ENCODE measurements around the gene TCF7L2. TPM values are rescaled to one million over a fixed set of nuclear protein-coding genes. Genes with fewer than 3 reads are reported as not detected.

Gene TCF7L2
- total RNA-seq, 2 experiments from 2014 or later, result 1.3 to 8.5 TPM

DNA sequence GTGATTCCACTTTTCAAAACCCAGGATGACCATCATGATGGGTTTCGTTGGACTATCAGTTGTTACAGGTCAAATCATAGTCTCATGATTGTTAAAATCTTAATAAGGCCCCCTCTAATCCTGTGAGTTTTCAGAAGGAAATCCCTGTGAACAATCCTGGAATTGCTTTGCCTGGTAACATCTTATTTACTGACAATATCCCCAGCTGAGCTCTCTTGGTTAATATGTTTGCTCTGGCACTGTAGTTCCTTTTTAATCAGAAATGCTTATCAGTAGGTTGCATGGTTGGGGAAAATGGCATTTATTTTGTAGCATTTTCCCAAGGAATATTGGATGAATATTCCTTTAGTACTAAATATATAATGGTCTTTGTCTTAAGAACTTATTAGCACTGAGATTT lies 163.9 kb downstream of the TCF7L2 start:
- no peaks in the 10 kb centered on the region for H4K20me1 ChIP-seq (ENCODE audit: insufficient read depth, low read length)
- no peak overlapping the region for H2AFZ ChIP-seq (ENCODE audit: low read length)
- TF ChIP-seq, protein P1, sequence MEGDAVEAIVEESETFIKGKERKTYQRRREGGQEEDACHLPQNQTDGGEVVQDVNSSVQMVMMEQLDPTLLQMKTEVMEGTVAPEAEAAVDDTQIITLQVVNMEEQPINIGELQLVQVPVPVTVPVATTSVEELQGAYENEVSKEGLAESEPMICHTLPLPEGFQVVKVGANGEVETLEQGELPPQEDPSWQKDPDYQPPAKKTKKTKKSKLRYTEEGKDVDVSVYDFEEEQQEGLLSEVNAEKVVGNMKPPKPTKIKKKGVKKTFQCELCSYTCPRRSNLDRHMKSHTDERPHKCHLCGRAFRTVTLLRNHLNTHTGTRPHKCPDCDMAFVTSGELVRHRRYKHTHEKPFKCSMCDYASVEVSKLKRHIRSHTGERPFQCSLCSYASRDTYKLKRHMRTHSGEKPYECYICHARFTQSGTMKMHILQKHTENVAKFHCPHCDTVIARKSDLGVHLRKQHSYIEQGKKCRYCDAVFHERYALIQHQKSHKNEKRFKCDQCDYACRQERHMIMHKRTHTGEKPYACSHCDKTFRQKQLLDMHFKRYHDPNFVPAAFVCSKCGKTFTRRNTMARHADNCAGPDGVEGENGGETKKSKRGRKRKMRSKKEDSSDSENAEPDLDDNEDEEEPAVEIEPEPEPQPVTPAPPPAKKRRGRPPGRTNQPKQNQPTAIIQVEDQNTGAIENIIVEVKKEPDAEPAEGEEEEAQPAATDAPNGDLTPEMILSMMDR (conservative IDR thresholded peaks at IDR 0.05; ENCODE audit: low read length), result no peak
- no peak for TF ChIP-seq EZH2phosphoT487 (IDR thresholded peaks at IDR 0.05; ENCODE audit: borderline replicate concordance, low read depth, low read length)
- no peaks in the 10 kb centered on the region for H3K36me3 ChIP-seq (ENCODE audit: insufficient read depth, low read length)
- H3K4me1 ChIP-seq (ENCODE audit: insufficient read depth, low read length, poor library complexity, severe bottlenecking), result no peaks in the 10 kb centered on the region
- H3K9me3 ChIP-seq (ENCODE audit: low read length), result no peaks in the 10 kb centered on the region
- no peaks in the 10 kb centered on the region for H3K79me2 ChIP-seq (ENCODE audit: insufficient read depth, low read depth, low read length)
- H3K4me3 ChIP-seq (ENCODE audit: low read depth, low read length, poor library complexity, severe bottlenecking), result no peak overlapping the region
- ChIA-PET CTCF (ENCODE audit: unreplicated experiment) (no interaction called here), POLR2A (no interaction called here)
- BruUV-seq (replicated peaks), result no TSS peak
- intact Hi-C loops (cut with micrococcal nuclease; ENCODE audit: unreplicated experiment), result no loop called here
- H3K9me2 ChIP-seq (ENCODE audit: insufficient read depth, low read length), result no peaks in the 10 kb centered on the region
- no peak overlapping the region for H3K4me2 ChIP-seq (ENCODE audit: low read length)
- no peak for DNase-seq (ENCODE audit: low spot score)
- no peak overlapping the region for H3K27ac ChIP-seq (ENCODE audit: low read depth, low read length, poor library complexity, severe bottlenecking)

DNA sequence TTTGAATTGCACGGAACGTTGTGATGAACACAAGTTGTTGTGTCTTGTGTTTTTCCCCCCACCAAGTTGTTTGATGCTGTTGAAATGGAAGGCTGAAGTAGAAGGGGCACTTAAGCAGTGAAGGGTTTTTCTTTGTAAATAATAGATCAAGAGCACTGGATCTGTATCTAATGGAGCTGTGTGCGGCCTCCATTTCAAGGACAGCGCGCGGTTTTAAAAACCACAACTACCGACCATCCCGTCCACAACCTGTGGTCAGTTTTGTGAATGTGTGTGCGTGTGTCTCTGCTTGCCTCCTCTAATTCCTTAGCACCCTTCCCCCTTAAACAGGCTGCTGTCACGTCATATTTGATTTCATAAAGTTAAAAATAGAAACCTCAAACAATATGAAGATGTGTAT lies 165.5 kb downstream of the TCF7L2 start:
- Histone ChIP-seq H4K20me1 (ENCODE audit: insufficient read depth, low read length) (no peaks in the 10 kb centered on the region), H3K4me1 (ENCODE audit: insufficient read depth, low read length, poor library complexity, severe bottlenecking) (no peaks in the 10 kb centered on the region), H3K9me3 (ENCODE audit: low read length) (no peaks in the 10 kb centered on the region), H3K27ac (ENCODE audit: low read depth, low read length, poor library complexity, severe bottlenecking) (no peak overlapping the region), H3K79me2 (ENCODE audit: insufficient read depth, low read depth, low read length) (no peaks in the 10 kb centered on the region), H3K4me3 (ENCODE audit: low read depth, low read length, poor library complexity, severe bottlenecking) (no peak overlapping the region), H2AFZ (ENCODE audit: low read length) (no peak overlapping the region), H3K4me2 (ENCODE audit: low read length) (no peak overlapping the region), H3K36me3 (ENCODE audit: insufficient read depth, low read length) (no peaks in the 10 kb centered on the region), H3K9me2 (ENCODE audit: insufficient read depth, low read length) (no peaks in the 10 kb centered on the region)
- DNase-seq (ENCODE audit: low spot score), result no peak
- no peak for TF ChIP-seq EZH2phosphoT487 (IDR thresholded peaks at IDR 0.05; ENCODE audit: borderline replicate concordance, low read depth, low read length)
- TF ChIP-seq, protein P1 (conservative IDR thresholded peaks at IDR 0.05; ENCODE audit: low read length), result no peak
- BruUV-seq (replicated peaks), result no TSS peak
- CTCF ChIA-PET (ENCODE audit: unreplicated experiment), result no interaction called here
- intact Hi-C loops (cut with micrococcal nuclease; ENCODE audit: unreplicated experiment), result no loop called here
- POLR2A ChIA-PET, result no interaction called here

DNA sequence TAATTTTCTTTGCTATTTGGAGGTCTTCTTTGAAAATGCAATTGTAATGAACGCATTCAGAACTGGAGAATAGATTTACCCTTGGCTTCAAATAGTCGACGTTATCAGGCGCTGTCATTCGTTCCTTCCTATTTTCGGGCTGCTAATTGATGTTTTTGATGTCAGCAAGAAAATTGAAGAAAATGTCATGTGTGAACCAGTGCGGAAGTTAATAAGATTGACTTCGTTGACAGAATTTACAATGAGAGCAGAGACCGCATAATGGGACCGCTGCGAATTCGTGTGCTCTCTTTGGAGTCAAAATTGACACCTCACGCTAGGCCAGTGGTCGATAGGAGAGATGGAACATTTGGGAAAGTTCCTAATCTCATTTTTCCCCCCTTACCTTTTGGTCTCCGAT lies 168.8 kb downstream of the TCF7L2 start:
- Histone ChIP-seq H2AFZ (ENCODE audit: low read length) (no peak overlapping the region), H3K79me2 (ENCODE audit: insufficient read depth, low read depth, low read length) (no peaks in the 10 kb centered on the region), H3K36me3 (ENCODE audit: insufficient read depth, low read length) (no peaks in the 10 kb centered on the region), H3K9me3 (ENCODE audit: low read length) (no peaks in the 10 kb centered on the region), H3K4me3 (ENCODE audit: low read depth, low read length, poor library complexity, severe bottlenecking) (no peak overlapping the region), H3K27ac (ENCODE audit: low read depth, low read length, poor library complexity, severe bottlenecking) (no peak overlapping the region), H3K9me2 (ENCODE audit: insufficient read depth, low read length) (no peaks in the 10 kb centered on the region), H3K4me1 (ENCODE audit: insufficient read depth, low read length, poor library complexity, severe bottlenecking) (no peaks in the 10 kb centered on the region), H4K20me1 (ENCODE audit: insufficient read depth, low read length) (no peaks in the 10 kb centered on the region), H3K4me2 (ENCODE audit: low read length) (no peak overlapping the region)
- BruUV-seq (replicated peaks), result no TSS peak
- TF ChIP-seq, protein P1 (conservative IDR thresholded peaks at IDR 0.05; ENCODE audit: low read length), result no peak
- TF ChIP-seq EZH2phosphoT487 (IDR thresholded peaks at IDR 0.05; ENCODE audit: borderline replicate concordance, low read depth, low read length), result no peak
- intact Hi-C loops (cut with micrococcal nuclease; ENCODE audit: unreplicated experiment), result no loop called here
- POLR2A ChIA-PET, result no interaction called here
- CTCF ChIA-PET (ENCODE audit: unreplicated experiment), result no interaction called here
- no peak for DNase-seq (ENCODE audit: low spot score)
